K562 (cell line): ENCODE data around the gene RERE. TPM values are rescaled to one million over a fixed set of nuclear protein-coding genes. Genes with fewer than 3 reads are reported as not detected.
A peak's percentile ranks its signal among the peaks of the same experiment; 100 is the strongest.

Source experiments
- ARID1B ChIP-seq: fragments of 450-650 bp; IDR thresholded peaks from 2 replicates; pipeline ENCODE4 v1.6.1; 2016; ENCODE audit warnings: antibody characterized with exemption, mild to moderate bottlenecking, inconsistent platforms
- CCAR2 ChIP-seq: fragments of 200-400 bp; formaldehyde crosslinking; IDR thresholded peaks from 2 replicates; pipeline ENCODE4 v1.6.1; 2017; ENCODE audit warnings: mild to moderate bottlenecking, low read depth, low read length
- DPF2 ChIP-seq: fragments of 450-650 bp; IDR thresholded peaks from 2 replicates; pipeline ENCODE4 v1.6.1; 2016
- MECOM ChIP-seq: fragments of 250-450 bp; sonication (Bioruptor Pico); IDR thresholded peaks from 2 replicates; pipeline ENCODE4 v1.8.0; 2022; ENCODE audit warnings: inconsistent platforms
- RBBP5 ChIP-seq: fragments of 200-600 bp; sonication (generic); IDR thresholded peaks from 2 replicates; pipeline ENCODE4 v1.6.1; 2012; ENCODE audit warnings: borderline replicate concordance, mild to moderate bottlenecking, low read length, control low read depth, inconsistent platforms; ENCODE audit not compliant: insufficient read depth, poor library complexity, severe bottlenecking
- RNF2 ChIP-seq: sonication (generic); IDR thresholded peaks from 2 replicates; pipeline ENCODE4 v1.6.1; 2016
- UBTF ChIP-seq, 2 experiments: IDR thresholded peaks; 2 replicates each; pipeline ENCODE4 v1.6.1; 2012; ENCODE audit warnings: improper control_type of control experiment in 2 of 2, low read depth in 2 of 2, low read length in 2 of 2, borderline replicate concordance in 1 of 2
- ZKSCAN8 ChIP-seq: fragments of 200-800 bp; sonication (Bioruptor generic); IDR thresholded peaks from 2 replicates; pipeline ENCODE4 v1.6.1; 2016; ENCODE audit warnings: missing genetic modification characterization, missing compliant biosample characterization
- ZNF318 ChIP-seq, 2 experiments: fragments of 450-650 bp; IDR thresholded peaks; 2 replicates each; pipeline ENCODE4 v1.6.1; 2016; ENCODE audit warnings: mild to moderate bottlenecking in 2 of 2, borderline replicate concordance in 1 of 2, low read depth in 1 of 2, moderate library complexity in 1 of 2
- polyA plus RNA-seq, 8 experiments: library from polyadenylated mRNA; depleted of rRNA in 4 of 8; stranded (reverse) in 5 of 8; unstranded in 3 of 8; fragments of >200 nt; fragmentation: Nextera tagmentation in 2 of 8; fragmentation: Illumina TruSeq in 1 of 8; extraction: Ambion mirVana in 2 of 8; extraction: Trizol in 1 of 8; gene quantifications; 2 replicates each; pipeline versions ENCODE4 v1.2.1 to v1.2.3, GENCODE V29; 2011 to 2014; ENCODE audit warnings: inconsistent platforms in 1 of 8, missing spikeins in 1 of 8
- total RNA-seq, 7 experiments: library from RNA; depleted of rRNA in 6 of 7; stranded (reverse); fragments of >200 nt in 6 of 7; fragmentation: Illumina TruSeq in 2 of 7; extraction: Trizol in 2 of 7; gene quantifications; 2 replicates each; pipeline versions ENCODE4 v1.2.1 to v1.2.3, GENCODE V29; 2011 to 2021; ENCODE audit warnings: low replicate concordance in 1 of 7
- TF ChIP-seq, protein P1 (sequence below): fragments of 450-650 bp; conservative IDR thresholded peaks from 2 replicates; pipeline ENCODE4 v1.6.1; 2016; ENCODE audit warnings: missing genetic modification characterization, low read depth, mild to moderate bottlenecking, control low read depth, missing compliant biosample characterization
- TF ChIP-seq, protein P2 (sequence below): fragments of 250-450 bp; sonication (Bioruptor Pico); IDR thresholded peaks from 2 replicates; pipeline ENCODE4 v1.5.0; 2020; ENCODE audit warnings: mild to moderate bottlenecking, borderline replicate concordance

RERE gene
- total and polyA plus RNA-seq, 9 of the 15 experiments (the other 6 are each of a cell fraction or from before 2014, with no cell fraction given): 3.0 to 51.5 (median 13.4) TPM

- TF ChIP-seq UBTF (IDR thresholded peaks at IDR 0.05; ENCODE audit: borderline replicate concordance in 1 of 2, low read depth in 2 of 2, low read length in 2 of 2) (peak in 1 of 2 experiments; percentile 63; a peak in 1 of 4 replicates), RNF2 (no peak), ARID1B (peak; percentile 50; the same call in 1 of the 2 replicates), CCAR2 (no peak), ZKSCAN8 (CRISPR knock-in tag) (no peak), ZNF318 (IDR thresholded peaks at IDR 0.05; ENCODE audit: borderline replicate concordance in 1 of 2, low read depth in 1 of 2) (no peak), RBBP5 (peak; percentile 33), DPF2 (peak; percentile 18; the same call in 1 of the 2 replicates), MECOM (no peak)
- TF ChIP-seq, protein P1, sequence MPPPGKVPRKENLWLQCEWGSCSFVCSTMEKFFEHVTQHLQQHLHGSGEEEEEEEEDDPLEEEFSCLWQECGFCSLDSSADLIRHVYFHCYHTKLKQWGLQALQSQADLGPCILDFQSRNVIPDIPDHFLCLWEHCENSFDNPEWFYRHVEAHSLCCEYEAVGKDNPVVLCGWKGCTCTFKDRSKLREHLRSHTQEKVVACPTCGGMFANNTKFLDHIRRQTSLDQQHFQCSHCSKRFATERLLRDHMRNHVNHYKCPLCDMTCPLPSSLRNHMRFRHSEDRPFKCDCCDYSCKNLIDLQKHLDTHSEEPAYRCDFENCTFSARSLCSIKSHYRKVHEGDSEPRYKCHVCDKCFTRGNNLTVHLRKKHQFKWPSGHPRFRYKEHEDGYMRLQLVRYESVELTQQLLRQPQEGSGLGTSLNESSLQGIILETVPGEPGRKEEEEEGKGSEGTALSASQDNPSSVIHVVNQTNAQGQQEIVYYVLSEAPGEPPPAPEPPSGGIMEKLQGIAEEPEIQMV (tag): no peak
- TF ChIP-seq, protein P2, sequence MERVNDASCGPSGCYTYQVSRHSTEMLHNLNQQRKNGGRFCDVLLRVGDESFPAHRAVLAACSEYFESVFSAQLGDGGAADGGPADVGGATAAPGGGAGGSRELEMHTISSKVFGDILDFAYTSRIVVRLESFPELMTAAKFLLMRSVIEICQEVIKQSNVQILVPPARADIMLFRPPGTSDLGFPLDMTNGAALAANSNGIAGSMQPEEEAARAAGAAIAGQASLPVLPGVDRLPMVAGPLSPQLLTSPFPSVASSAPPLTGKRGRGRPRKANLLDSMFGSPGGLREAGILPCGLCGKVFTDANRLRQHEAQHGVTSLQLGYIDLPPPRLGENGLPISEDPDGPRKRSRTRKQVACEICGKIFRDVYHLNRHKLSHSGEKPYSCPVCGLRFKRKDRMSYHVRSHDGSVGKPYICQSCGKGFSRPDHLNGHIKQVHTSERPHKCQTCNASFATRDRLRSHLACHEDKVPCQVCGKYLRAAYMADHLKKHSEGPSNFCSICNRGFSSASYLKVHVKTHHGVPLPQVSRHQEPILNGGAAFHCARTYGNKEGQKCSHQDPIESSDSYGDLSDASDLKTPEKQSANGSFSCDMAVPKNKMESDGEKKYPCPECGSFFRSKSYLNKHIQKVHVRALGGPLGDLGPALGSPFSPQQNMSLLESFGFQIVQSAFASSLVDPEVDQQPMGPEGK (CRISPR knock-in tag): no peak
Measured at GRCh38 chr1:8661185-8662110, 156.0 kb downstream of the RERE start (continued).
